ENCODE results near the gene SIL1. TPM values are rescaled to one million over a fixed set of nuclear protein-coding genes. Genes with fewer than 3 reads are reported as not detected.

The SIL1 gene
- total and polyA plus RNA-seq, 2 donors (not counting 3 experiments of a cell fraction or from before 2014, with no cell fraction given) = 47.6 to 67.2 TPM

GRCh38 chr5:139078345-139078744 lies 119.8 kb downstream of the SIL1 start:
- H3K4me3 ChIP-seq (replicated peaks in 1 of 3; ENCODE audit: insufficient read depth in 1 of 3, low read depth in 1 of 3, low read length in 3 of 3) = no peak overlapping the region
- no peaks in the 10 kb centered on the region for H3K36me3 ChIP-seq (ENCODE audit: control insufficient read depth in 2 of 2, extremely low read depth in 1 of 2, insufficient read depth in 2 of 2, low read length in 2 of 2)
- H3K9ac ChIP-seq (replicated peaks; ENCODE audit: extremely low read depth, insufficient read depth, low read length) = no peak overlapping the region
- ChIA-PET CTCF (no interaction called here), POLR2A (no interaction called here)
- no peaks in the 10 kb centered on the region for H3K9me1 ChIP-seq (replicated peaks; ENCODE audit: control insufficient read depth, extremely low read depth, insufficient read depth, low read length)
- TF ChIP-seq MYC (IDR thresholded peaks at IDR 0.05; ENCODE audit: low read depth, low read length) (no peak), FOS (IDR thresholded peaks at IDR 0.05; ENCODE audit: borderline replicate concordance, insufficient read depth, low read length) (no peak), EZH2 (IDR thresholded peaks at IDR 0.05; ENCODE audit: borderline replicate concordance, low read depth, low read length, severe bottlenecking) (no peak), POLR2A (IDR thresholded peaks at IDR 0.05; ENCODE audit: low read depth, low read length) (no peak), GATA2 (IDR thresholded peaks at IDR 0.05; ENCODE audit: insufficient read depth, insufficient read length, low read depth, low read length) (no peak), POLR2AphosphoS5 (IDR thresholded peaks at IDR 0.05; ENCODE audit: insufficient read depth, low read depth, low read length) (no peak), CTCF (IDR thresholded peaks at IDR 0.05; ENCODE audit: extremely low read depth in 1 of 2, insufficient read depth in 1 of 2, low read depth in 1 of 2, low read length in 2 of 2) (no peak), JUN (IDR thresholded peaks at IDR 0.05; ENCODE audit: borderline replicate concordance, insufficient read depth, insufficient read length, low read depth) (no peak), MAX (IDR thresholded peaks at IDR 0.05; ENCODE audit: insufficient read depth, insufficient read length) (no peak)
- dilution Hi-C loops (cut with MboI; ENCODE audit: extremely low pct_ligation_motif_present, low sequenced_read_pairs) = no loop called here
- no peaks in the 10 kb centered on the region for H3K4me1 ChIP-seq (ENCODE audit: control insufficient read depth, extremely low read depth, insufficient read depth, low read length)
- no peaks in the 10 kb centered on the region for H4K20me1 ChIP-seq (replicated peaks; ENCODE audit: control insufficient read depth, extremely low read depth, insufficient read depth, low read length)
- no peaks in the 10 kb centered on the region for H3K9me3 ChIP-seq (replicated peaks; ENCODE audit: control insufficient read depth, insufficient read depth, low read length)
- FAIRE-seq (no peak), DNase-seq (ENCODE audit: low read depth, low spot score) (no peak)
- no TSS peak for BruUV-seq (replicated peaks)
- intact Hi-C loops (cut with micrococcal nuclease) = no loop called here
- no peak overlapping the region for H3K27ac ChIP-seq (ENCODE audit: insufficient read depth, low read depth, low read length)
- no peak overlapping the region for H3K4me2 ChIP-seq (ENCODE audit: insufficient read depth, low read length)
- H2AFZ ChIP-seq (ENCODE audit: low read depth, low read length) = no peak overlapping the region
- no peaks in the 10 kb centered on the region for H3K79me2 ChIP-seq (ENCODE audit: control insufficient read depth, insufficient read depth, low read length)
- no peaks in the 10 kb centered on the region for H3K27me3 ChIP-seq (ENCODE audit: control insufficient read depth in 2 of 2, insufficient read depth in 2 of 2, low read length in 2 of 2)
